SHP77 (cell line): ENCODE measurements around the gene SPTB.

Source experiments
- DNase-seq, 2 experiments: peaks; one replicate each; lab custom pipeline; 2025; lab: John Stamatoyannopoulos, UW

SPTB gene

DNA sequence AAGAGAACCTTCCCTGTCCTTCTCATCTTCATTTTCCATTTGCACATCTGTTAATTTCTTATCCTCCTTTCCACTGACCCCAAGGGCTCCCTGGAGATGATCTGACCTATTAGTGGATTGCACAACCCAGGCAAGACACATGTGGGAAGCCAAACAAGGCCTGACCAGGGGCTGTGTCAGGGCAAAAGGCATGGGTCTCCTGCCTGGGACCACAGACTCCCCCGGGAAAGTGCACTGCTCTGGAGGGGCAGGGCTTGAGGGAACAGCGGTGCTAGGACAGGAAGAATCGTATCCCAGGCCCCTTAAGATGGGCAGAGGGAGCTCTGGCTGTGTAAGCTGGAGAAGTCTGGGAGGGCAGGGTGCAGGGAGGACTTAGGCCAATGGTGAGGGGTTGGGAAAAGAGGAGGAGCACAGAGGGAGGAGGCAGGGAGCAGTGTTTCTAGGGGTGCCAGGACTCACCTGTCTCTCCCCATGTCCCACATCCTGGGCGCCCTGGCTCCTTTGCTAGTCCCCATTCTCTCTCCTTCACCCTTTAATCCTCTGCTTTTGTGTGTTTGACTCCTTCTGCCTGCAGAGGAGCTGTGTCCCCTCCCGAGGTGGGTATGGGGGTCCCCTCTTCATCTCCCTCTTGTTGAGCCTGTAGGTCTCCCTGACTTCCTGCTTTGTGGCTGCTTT, 150.2 kb downstream of the SPTB start:
- DNase-seq = no peak

DNA sequence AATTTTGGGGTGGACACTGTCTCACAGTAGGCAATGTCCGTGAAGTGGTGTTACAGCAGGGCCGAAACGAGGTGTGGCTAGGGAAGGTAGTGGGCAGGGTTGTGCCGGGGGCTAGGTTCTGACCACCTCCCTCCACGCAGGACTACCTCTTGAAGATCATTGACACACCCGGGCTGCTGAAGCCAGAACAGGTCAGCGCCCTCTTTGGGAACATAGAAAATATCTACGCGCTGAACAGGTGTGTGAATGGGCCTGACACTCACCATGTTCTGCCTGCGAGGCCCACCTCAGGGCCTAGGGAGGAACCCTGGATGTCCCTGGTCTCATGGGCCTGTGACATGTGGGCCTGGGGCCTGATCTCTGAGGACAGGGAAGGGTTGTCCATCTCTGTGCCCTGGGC, 150.9 kb downstream of the SPTB start:
- DNase-seq = no peak

DNA sequence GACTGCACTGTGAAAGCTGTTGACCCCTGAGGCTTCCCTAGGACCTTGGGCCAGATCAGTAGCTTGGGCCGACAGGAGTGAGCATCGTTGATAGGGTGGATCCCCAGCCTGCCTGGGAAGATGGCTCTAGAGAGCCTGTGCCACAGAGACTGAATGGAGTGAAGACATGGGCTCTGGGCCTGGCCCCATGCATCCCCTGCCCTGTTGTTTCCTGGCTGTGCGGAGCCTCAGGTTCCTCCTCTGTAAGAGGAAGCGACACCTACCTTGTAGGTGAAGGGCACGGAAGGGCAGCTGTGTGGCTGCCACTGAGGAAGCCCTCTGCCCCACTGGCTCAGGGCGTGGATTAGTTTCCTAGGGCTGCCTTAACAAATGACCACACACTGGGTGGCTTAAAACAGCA, 151.6 kb downstream of the SPTB start:
- no peak for DNase-seq

DNA sequence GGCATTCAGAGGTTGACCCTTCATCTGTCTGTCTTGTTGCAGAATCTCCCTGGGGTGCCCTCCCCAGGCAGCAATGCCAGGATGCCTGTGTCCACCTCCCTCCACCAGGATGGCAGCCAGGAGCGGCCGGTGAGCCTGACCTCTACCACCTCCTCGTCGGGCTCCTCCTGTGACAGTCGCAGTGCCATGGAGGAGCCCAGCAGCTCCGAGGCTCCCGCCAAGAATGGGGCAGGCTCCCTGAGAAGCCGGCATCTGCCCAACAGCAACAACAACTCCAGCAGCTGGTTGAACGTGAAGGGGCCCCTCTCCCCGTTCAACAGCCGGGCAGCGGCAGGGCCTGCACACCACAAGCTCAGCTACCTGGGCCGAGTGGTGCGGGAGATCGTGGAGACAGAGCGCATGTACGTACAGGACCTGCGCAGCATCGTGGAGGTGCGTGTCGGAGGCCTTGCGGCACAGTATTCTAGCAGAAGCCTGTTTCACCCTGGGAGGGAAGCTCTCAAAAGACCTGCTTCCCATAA, 152.1 kb downstream of the SPTB start:
- no peak for DNase-seq

DNA sequence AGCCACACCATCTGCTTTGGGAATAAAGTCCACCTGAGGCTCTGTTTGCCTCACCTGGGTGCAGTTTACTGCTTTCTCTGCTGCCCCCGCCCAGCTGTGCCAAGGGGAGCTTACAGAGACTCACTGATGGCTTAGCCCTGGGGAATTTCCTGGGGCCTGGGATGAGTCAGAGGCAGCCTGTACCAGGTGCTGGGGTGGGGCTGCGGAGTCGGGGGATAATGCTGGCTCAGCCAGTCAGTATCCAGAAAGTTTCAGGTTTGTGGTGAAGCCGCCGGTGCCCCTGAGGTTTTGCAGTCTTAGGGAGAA, 153.2 kb downstream of the SPTB start:
- DNase-seq = peak in 1 of 2 experiments; percentile 37

DNA sequence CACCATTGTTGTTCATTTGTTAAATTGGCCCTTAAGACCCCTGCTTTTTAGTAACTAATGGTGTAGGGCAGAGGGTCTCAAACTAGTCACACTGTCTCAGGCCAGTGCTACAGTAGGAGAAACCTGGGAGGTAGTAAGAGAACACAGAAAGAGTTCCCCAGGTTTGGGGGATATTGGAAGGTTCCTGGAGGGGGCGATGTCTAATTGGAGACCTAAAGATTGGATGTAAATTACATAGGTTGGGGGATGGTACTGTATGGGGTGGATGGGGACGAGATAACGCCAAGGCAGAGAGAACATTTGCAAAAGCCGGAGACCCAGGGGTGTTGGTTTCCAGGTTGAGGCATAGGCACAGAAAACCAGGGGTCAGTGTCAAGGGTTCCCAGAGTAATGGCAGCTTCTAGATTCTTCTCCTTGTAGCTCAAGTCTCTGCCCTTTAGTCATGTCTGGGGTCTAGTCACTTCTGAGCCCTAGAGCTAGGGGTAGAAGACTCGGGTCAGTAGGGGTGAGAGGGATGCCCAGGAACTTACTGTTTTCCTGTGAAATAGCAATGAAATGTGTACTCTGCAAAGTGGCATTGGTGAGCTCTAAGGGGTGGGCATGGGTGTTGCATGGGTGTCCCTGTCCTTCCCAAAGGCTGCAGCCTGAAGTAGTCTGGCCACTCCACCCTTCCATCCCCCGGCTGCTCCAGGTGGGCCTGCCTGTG, 153.7 kb downstream of the SPTB start:
- DNase-seq = no peak

DNA sequence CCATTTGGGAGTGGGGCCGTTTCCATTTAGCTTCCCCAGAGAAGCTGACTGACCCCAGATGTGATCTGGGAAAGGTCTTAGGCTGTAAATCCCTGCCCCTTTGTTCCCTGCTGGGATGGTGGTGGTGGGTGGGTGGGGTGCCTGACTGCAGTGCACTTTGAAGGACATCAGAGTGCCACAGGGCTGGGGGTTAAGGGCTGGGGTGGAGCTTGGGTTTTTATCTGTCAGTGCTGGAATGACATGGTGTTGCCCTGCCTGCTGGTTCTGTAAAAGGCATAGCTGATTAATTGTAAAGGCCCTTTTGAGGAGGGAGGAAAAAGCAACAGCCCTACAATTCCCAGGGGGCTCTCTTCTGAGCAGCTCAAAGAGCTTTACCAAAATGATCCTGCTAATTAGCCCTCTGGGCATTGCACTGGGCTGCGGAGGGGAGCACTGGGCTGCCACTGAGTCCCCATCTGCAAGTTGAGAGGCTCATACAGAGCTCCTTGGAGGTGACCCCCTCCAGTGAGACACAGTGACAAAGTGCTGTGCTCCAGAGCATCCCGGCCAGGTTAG, 154.4 kb downstream of the SPTB start:
- no peak for DNase-seq

DNA sequence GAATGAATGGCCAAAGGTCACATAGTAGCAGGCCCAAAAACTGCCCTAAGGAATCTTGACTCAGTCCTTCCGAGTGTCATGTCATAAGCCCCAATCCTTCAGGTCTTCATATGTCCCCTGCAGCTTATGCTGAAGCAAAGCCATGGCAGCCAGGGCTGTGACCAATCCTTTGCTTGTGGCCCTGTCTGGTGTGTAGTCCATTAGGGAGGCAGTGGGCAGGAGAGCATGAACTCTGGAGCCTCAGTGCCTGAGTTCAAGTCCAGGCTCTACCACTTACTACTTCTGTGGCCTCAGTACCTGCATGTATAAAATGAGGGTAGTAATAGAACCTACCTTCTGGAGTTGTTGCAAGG, 155.2 kb downstream of the SPTB start:
- no peak for DNase-seq

DNA sequence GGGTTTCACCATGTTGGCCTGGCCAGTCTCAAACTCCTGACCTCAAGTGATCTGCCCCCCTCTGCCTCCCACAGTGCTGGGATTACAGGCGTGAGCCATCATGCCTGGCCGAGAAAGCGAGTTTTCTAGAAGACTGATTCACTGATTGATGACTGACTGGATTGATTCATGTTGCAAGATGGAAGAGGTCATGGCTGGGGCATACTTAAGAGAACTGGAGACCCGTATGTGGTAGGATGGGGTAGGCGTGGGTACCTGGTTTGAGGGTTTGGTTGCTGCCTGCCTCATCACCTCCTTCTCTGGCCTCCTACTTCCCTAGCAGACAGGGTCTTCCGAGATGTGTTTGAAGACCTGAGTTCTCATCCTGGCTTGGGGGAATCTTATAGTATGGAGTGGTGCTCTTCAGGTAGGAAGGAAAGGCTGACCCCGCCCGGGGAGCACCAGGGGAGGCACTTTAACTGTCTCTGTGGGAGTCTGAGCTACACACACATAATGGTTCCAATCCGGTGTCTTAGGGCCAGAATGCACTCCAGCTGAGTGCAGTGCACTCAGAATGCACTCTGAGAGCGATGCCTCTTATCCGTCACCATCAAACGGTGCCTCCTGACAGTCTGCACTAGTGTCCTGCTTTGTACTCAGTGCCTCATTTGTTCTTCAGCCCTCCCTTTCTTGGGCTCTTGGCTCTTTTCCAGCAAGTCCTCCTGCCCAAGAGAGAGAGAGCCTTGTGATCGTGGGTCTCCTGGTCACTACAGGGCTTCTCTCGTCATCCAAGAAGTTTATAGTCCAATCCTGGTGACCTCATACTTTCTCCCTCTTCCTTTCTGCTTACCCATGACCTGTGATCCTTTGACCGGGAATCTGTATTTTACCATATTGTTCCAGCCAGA, 155.8 kb downstream of the SPTB start:
- DNase-seq = no peak

DNA sequence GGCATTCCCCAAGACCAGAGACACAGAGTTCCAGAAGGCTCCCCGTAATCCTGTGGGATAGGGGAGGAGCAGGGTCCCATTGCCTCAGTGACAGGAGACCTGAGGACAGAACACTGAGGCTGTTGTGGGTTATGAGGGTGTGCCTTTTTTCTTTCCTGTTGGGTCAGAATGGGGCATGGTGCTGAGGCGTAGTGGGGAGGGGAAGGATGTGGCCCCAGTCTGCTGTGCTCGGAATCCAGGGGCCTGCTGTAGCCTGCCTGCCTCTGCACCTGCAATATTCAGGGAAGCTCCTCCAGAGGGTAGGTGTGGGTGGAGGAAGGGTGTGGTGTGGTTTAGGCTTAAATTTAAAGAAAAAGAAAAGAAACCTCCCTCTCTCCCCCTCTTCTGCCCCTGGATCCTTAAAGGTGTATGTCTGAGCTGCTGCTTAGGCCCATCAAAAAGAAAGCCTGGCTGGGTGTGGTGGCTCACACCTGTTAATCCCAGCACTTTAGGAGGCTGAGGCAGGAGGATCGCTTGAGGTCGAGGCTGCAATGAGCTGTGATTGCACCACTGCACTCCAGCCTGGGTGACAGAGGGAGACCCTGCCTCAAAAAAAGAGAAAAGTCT, 156.8 kb downstream of the SPTB start:
- no peak for DNase-seq

DNA sequence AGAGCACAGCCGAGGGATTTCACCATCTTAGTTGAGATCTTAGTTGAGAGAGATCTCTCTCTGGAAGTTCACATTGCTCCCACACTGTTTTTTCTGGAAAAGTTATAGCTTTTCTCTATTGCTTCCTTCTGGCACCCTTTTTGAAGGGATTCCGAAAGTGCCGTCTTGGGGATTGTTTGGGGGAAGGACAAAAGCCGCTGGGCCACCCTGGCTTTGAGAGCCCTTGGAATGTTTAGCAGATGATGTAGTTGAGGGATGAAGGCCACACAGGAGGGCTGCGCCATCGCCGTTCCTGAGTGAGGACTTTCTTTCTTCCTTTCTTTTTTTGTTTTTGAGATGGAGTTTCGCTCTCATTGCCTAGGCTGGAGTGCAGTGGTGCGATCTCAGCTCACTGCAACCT, 157.8 kb downstream of the SPTB start:
- no peak for DNase-seq

DNA sequence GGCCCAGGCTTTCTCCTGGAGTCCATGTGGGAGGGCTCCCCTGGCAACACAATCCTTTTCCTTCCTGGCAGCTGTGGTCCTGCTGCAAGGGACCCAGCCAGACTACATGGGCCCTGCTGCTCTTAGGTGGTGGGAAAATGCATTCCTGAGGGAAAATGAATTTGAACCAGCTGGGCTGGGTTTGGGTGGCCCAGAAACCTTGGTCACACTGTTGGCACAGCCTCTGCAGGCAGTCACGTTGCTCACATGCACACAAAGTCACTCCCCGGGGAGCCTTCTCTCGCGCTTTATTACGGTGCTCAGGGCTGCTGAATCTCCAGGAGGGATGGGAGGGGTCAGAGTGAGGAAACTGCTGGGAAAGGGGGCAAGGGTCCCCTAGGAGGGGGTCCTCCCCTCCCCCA, 158.3 kb downstream of the SPTB start:
- DNase-seq = no peak

DNA sequence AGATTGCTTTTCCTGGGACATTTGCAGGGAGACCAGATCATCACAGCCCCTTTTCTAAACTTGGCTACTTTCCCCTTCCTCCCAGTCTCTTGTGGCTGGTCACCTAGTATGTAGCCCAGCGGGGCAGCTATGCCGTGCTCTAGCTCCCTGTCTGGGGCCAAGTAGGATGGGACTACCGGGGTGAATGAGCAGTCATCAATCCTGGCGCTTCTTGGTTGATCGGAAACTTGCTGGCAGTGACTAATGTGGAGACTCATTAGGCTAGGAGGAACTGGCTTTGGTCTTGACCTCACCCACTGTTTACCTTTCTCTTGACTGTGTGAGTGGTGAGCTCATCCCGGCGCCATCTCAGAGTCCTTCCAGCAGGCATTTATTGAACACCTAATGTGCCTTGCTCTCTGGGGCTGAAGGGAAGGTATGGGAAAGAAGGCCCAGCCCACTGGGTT, 159.6 kb downstream of the SPTB start:
- DNase-seq = peak; percentile 39 to 68

DNA sequence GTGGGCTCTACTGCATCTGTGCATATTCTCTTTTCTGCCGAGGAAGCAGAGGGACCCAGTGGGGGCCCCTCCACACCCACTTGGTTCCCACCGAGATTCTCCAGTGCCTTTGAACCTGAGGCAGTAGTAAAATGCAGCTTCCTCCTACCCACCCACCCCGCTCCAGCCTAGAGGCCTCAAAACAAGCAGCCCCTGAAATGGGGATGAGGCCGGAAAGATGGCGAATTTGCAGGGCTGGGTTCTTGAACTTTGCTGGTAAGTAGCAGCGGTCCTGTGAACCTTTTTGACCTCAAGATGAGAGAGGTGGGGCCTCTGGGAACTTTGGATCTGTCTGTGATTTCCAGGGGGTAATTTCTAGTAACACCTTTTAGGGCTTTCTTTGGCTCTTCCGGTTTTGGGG, 160.1 kb downstream of the SPTB start:
- DNase-seq = no peak

DNA sequence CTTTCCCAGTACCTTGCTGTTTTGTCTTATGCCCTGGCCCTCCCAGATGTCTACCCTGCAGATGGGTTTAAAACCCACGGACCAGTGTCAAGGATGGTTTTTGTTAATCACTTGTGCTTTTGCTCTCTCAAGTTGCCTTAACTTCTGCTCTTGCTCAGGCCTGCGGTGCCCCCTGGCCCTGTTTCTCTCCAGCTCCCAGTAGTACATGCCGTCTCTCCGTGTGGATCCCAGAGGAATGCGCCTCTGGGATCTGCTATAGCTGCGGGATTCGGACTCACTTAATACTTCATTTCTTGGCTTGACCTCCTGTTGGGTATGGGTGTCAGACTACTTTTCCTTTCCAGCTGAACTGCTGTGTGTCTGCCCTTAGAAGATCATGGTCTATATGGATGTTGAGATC, 160.9 kb downstream of the SPTB start:
- no peak for DNase-seq

DNA sequence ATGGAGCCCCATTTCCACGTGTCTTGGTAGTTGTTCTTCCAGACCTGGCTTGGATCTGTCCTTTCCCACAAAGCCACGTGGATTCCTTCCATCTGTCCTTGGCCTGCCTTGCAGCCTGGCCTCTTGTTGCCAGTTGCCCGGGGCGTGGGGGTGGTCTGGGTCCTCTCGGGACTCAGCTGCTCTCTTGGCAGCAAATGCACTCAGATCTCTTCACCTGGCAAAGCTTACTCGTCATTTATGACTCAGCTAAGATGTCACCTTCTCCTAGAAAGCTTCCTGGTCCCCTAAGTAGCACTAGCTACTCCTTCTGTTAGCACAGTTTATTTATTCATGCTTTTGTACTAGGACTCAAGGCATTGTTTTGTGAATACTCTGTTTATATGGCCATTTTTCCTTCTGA, 161.8 kb downstream of the SPTB start:
- DNase-seq = peak in 1 of 2 experiments; percentile 27

DNA sequence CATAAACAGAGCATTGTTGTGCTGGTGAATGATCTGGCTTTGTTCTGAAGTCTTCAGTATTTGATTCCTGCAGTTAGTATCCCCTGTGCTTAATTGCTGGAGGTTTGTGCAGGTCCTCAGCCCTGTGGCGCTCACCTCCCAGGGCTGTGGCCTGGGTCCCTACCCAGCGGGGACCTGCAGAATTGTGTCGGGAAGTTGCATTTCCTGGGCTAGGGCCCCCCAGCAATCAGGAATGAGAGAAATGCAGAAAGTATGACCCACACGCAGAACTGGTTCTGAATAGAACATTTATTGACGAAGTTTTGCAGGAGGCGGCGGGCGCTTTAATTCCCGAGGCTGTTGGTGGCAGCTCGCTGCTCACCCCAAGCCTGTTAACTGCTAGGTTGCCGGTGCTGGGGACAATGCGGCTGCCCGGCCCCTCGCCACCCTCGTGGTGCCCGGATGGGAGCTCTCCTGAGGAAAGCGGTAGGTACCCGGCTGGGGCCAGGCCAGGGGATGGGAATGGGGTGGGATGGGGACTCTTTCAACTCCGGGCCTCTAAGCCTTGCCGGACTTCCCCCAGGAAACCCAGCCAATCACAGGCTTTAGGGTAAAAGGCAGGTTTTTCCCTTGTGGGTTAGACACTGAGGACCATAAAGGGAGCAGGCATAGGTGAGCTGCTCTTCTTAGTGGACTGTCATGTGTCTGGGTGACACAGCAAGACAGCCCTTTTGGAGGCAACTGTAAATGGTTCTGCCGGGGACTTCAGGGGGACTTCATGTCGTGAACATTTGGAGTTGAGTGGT, 163.9 kb downstream of the SPTB start:
- no peak for DNase-seq

DNA sequence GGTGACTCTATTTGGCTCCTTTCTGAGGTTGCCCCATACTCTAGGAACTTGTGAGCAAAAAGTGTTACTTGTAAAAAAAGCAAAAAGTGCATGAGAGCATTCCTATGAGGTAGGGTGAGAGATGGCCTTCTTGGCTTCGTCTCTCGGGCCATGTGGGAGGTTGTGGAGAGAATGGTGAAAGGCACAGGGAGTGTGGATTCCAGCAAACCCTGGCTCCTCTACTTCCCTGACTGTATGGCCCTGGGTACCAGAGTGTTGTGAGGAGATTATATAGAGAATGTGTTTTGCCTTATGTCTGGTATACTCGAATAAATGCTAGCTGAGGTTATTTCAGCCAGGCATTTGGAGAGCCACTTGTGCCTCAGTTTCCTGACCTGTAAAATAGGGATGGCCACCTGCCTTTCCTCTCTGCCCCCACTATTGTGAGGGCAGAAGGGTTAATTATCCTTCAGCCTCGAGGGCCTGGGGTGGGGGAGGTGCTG, 164.5 kb downstream of the SPTB start:
- no peak for DNase-seq

DNA sequence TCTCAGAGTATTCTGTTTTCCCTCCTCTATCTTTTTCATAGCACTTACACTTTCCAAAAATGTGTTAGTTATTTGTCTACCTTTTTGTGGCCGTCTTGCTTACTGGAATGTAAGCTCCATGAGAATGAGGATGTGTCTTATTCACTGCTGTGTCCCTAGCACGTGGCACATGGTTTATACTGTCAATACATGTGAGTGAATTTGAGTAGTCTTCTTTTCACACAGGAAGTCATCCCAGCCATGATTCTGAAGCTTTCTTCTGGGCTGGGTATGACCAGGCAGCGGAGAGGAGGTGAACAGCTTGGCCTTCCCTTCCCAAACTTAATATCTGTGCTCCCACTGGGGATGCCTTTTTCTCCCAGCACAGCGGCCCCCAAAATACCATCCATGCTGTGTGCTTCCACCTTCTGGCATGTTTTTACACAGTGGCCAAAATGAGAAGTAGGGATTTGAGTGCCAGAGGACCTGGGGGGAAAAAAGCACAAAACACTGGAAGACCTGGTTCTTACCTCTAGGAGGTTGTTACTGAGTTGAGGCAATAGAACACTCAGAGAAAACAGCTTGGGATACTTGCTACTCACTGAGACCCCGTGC, 165.2 kb downstream of the SPTB start:
- DNase-seq = no peak

DNA sequence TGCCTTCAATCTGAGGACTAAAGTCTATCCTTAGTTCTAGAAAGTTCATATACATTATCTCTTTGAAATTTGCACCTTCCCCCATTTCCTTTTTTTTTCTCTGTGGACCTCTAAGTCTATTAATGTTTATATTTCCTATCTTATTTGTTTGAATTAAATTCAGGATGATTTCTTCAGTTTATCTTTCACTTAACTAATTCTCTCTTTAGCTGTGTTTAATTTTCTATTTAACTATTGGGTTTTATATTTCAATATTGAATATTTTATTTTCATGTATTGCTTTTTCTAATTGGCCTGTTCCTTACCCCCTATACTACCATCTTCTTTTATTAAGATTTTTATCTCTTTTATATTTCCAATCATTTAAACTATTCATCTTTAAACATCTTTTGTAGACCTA, 166.0 kb downstream of the SPTB start:
- no peak for DNase-seq

DNA sequence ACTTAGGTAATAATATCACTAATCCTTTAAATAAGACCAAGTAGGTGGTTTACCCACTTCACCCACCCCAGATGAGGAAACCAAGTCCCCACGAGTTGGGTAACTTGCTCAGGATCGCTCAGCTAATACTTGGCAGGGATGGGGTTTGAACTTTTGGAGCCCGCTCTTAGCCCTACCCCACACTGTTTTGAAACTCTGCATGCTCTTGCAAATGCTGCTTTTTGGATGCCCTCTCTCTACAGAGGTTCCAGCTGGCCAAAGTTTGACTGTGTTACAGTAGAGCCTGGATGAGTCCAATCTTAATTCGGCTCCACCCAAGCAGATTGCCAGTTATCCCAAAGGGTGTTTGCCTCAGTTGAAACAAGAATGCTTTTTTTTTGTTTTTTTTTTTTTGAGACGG, 168.7 kb downstream of the SPTB start:
- DNase-seq = no peak
